Thyroid gland (tissue), 4 donors: ENCODE results near the gene ZNF326. TPM values are rescaled to one million over a fixed set of nuclear protein-coding genes. Genes with fewer than 3 reads are reported as not detected.

Experiments used
- DNase-seq, 2 donors: peaks; one replicate each; pipeline ENCODE4 v3.0.0-alpha.2; 2019
- H3K27ac ChIP-seq, 3 donors: fragments of 200-600 bp; sonication (generic); 1 replicate in 2 of 3; 2 replicates in 1 of 3; pipeline ENCODE4 v1.5.1; 2016 to 2019; ENCODE audit warnings: mild to moderate bottlenecking in 1 of 3, moderate library complexity in 1 of 3
- H3K27me3 ChIP-seq: fragments of 200-600 bp; sonication (generic); one replicate; pipeline ENCODE4 v1.5.1; 2019
- H3K36me3 ChIP-seq, 2 donors: fragments of 200-600 bp; sonication (generic); one replicate each; pipeline ENCODE4 v1.5.1; 2016 to 2019
- H3K4me1 ChIP-seq, 2 donors: fragments of 200-600 bp; sonication (generic); one replicate each; pipeline ENCODE4 v1.5.1; 2017 to 2019
- H3K4me3 ChIP-seq, 3 donors: fragments of 200-600 bp; sonication (generic); replicated peaks in 1 of 3; 1 replicate in 2 of 3; 2 replicates in 1 of 3; pipeline ENCODE4 v1.5.1; 2016; ENCODE audit warnings: mild to moderate bottlenecking in 1 of 3
- H3K9me3 ChIP-seq: fragments of 200-600 bp; sonication (generic); one replicate; pipeline ENCODE4 v1.5.1; 2017
- CTCF ChIP-seq, 6 experiments: fragments of 200-600 bp in 3 of 6; fragments of 450-650 bp in 3 of 6; sonication (generic) in 3 of 6; IDR thresholded peaks; one replicate each; pipeline ENCODE4 v1.5.1; 2016 to 2019; ENCODE audit warnings: antibody characterized with exemption in 6 of 6, mild to moderate bottlenecking in 2 of 6, inconsistent platforms in 1 of 6, moderate library complexity in 1 of 6
- POLR2A ChIP-seq, 2 donors: fragments of 450-650 bp; IDR thresholded peaks; one replicate each; pipeline ENCODE4 v1.6.1; 2017; ENCODE audit warnings: antibody characterized with exemption in 2 of 2, mild to moderate bottlenecking in 2 of 2, moderate library complexity in 1 of 2
- WGBS, 2 donors: methylation state at CpG; one replicate each; pipeline ENCODE4 v1.1.5; 2017; 5-methylcytosine and 5-hydroxymethylcytosine counted together
- intact Hi-C: fragments of 100-400 bp; cut with DNase I; formaldehyde crosslinking; loops from one replicate; pipeline ENCODE4 v1.15.1; 2023
- total RNA-seq, 4 donors: library from RNA; depleted of rRNA; stranded (reverse); fragments of >200 nt; gene quantifications; one replicate each; pipeline ENCODE4 v1.2.3, GENCODE V29; 2016

The ZNF326 gene
- total RNA-seq, 4 donors from 2014 or later = 19.5 to 34.2 (median 21.5) TPM

DNA sequence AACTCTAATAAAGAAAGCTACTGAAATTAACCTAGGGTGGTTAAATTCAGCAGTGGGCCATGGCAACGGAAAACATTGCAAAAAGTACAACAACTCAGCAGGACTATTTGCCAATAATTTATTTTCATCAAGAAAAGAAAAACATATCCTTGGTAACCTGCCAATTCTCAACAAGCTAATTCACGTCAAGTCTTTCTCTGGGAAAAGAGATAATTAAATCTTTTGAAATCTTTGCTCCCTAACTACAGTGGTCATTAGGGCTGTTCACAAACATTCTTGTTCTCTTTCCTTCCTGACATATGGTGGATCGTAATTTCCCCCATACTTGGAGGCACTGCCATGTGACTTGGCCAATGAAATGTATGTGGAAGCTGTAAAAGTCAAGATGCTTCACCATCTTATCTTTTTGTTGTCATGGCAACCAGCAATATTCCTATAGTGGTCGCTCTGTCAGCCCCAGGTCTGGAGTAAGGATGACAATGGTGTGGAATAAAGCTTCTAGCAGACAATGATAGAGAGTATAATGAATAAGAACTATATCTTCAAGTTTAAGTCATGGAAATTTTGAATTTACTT, 29.6 kb upstream of the ZNF326 start:
- H3K27ac ChIP-seq = no peak overlapping the region
- intact Hi-C loops = no loop called here
- TF ChIP-seq POLR2A (IDR thresholded peaks at IDR 0.05) (no peak), CTCF (IDR thresholded peaks at IDR 0.05) (no peak)
- no peaks in the 10 kb centered on the region for H3K27me3 ChIP-seq
- no peak overlapping the region for H3K4me3 ChIP-seq
- H3K36me3 ChIP-seq = no peaks in the 10 kb centered on the region
- no peaks in the 10 kb centered on the region for H3K9me3 ChIP-seq
- 72 to 73% methylated on average over 4 of the region's 4 CpGs for WGBS, 2 donors
- DNase-seq = no peak
- H3K4me1 ChIP-seq = no peaks in the 10 kb centered on the region

GRCh38 chr1:89966656-89967055, 28.3 kb upstream of the ZNF326 start:
- Histone ChIP-seq H3K27ac (no peak overlapping the region), H3K27me3 (no peaks in the 10 kb centered on the region), H3K4me1 (no peaks in the 10 kb centered on the region), H3K4me3 (no peak overlapping the region), H3K9me3 (no peaks in the 10 kb centered on the region), H3K36me3 (no peaks in the 10 kb centered on the region)
- 65 to 70% methylated on average over 5 of the region's 5 CpGs for WGBS, 2 donors
- TF ChIP-seq CTCF (IDR thresholded peaks at IDR 0.05) (no peak), POLR2A (IDR thresholded peaks at IDR 0.05) (no peak)
- intact Hi-C loops = no loop called here
- DNase-seq = no peak

- H3K9me3 ChIP-seq = no peaks in the 10 kb centered on the region
- no peak overlapping the region for H3K4me3 ChIP-seq
- WGBS, 2 donors = 73 to 75% methylated on average over 1 of the region's 1 CpG
- no peaks in the 10 kb centered on the region for H3K36me3 ChIP-seq
- intact Hi-C loops = no loop called here
- TF ChIP-seq CTCF (IDR thresholded peaks at IDR 0.05) = no peak
- no peaks in the 10 kb centered on the region for H3K27me3 ChIP-seq
- H3K27ac ChIP-seq = no peak overlapping the region
- H3K4me1 ChIP-seq = no peaks in the 10 kb centered on the region
- no peak for DNase-seq
These were observed 23.3 kb upstream of the ZNF326 start for GRCh38 chr1:89971600-89971999.

GRCh38 chr1:89972024-89972423, 22.9 kb upstream of the ZNF326 start:
- Histone ChIP-seq H3K27me3 (no peaks in the 10 kb centered on the region), H3K4me1 (no peaks in the 10 kb centered on the region), H3K9me3 (no peaks in the 10 kb centered on the region), H3K27ac (no peak overlapping the region), H3K36me3 (no peaks in the 10 kb centered on the region), H3K4me3 (no peak overlapping the region)
- intact Hi-C loops = no loop called here
- no peak for TF ChIP-seq POLR2A (IDR thresholded peaks at IDR 0.05)
- no peak for TF ChIP-seq CTCF (IDR thresholded peaks at IDR 0.05)
- DNase-seq = no peak

DNA sequence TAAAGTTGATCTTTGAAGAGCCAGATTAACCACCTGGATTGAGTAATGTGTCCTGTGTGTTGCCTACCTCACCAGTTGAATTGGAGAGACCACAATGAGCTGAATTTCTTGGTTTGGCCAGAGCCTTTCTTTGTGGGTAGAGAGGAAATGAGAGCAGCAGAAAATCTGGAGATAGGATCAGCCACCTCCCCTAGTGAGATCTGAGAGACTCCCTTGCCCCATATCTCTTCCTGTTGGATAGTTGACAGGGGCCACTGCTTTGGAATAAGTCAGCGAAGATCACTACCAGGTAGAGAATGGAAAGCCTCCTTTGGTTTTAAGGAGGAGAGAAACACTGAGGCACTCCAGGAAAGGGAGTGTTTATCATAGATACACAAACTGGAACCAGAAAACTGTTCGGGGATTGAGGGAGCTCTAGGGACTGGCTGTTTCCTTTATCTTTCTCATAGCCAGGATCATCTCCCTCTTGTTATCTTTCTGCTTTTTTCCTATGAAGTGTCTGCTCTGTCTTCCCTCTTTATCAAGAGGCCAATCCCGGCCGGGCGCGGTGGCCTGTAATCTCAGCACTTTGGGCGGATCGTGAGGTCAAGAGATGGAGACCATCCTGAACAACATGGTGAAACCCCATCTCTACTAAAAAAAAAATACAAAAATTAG, 21.3 kb upstream of the ZNF326 start:
- no peaks in the 10 kb centered on the region for H3K27me3 ChIP-seq
- no peaks in the 10 kb centered on the region for H3K36me3 ChIP-seq
- H3K9me3 ChIP-seq = no peaks in the 10 kb centered on the region
- no peak for DNase-seq
- no peak overlapping the region for H3K27ac ChIP-seq
- WGBS, 2 donors = 90 to 94% methylated on average over 8 of the region's 8 CpGs
- H3K4me1 ChIP-seq = no peaks in the 10 kb centered on the region
- H3K4me3 ChIP-seq = no peak overlapping the region
- intact Hi-C loops = no loop called here
- TF ChIP-seq CTCF (IDR thresholded peaks at IDR 0.05) (no peak), POLR2A (IDR thresholded peaks at IDR 0.05) (no peak)
